MM.1S (cell line): Measurements from ENCODE around the gene DCAF12L2.
"Not testable (repeated sequence)": the region's sequence is repeated elsewhere in the genome, so short reads cannot be mapped to it uniquely, and the experiment has no call there.

Experiments
- DNase-seq: peaks from one replicate; pipeline ENCODE4 v3.0.0-alpha.2; 2015
- H2AFZ ChIP-seq: fragments of 300-600 bp; sonication (generic); 2 replicates; pipeline ENCODE4 v1.6.0; 2016; ENCODE audit warnings: antibody characterized with exemption, low read length
- H3F3A ChIP-seq: fragments of 300-600 bp; sonication (generic); 2 replicates; pipeline ENCODE4 v1.6.1; 2016; ENCODE audit warnings: mild to moderate bottlenecking, antibody characterized with exemption, low read length, moderate library complexity, mixed read lengths; ENCODE audit not compliant: insufficient read depth
- H3K27ac ChIP-seq: fragments of 300-600 bp; sonication (generic); 2 replicates; pipeline ENCODE4 v1.5.1; 2016; ENCODE audit warnings: mild to moderate bottlenecking, low read length
- H3K27me3 ChIP-seq: fragments of 300-600 bp; sonication (generic); replicated peaks from 2 replicates; pipeline ENCODE4 v1.6.0; 2016; ENCODE audit warnings: low read length; ENCODE audit not compliant: insufficient read depth
- H3K36me3 ChIP-seq: fragments of 300-600 bp; sonication (generic); replicated peaks from 2 replicates; pipeline ENCODE4 v1.6.1; 2016; ENCODE audit warnings: mild to moderate bottlenecking, low read length, mixed read lengths; ENCODE audit not compliant: insufficient read depth
- H3K4me1 ChIP-seq: fragments of 300-600 bp; sonication (generic); 2 replicates; pipeline ENCODE4 v1.6.1; 2016; ENCODE audit warnings: low read length, mixed read lengths
- H3K4me2 ChIP-seq: fragments of 300-600 bp; sonication (generic); 2 replicates; pipeline ENCODE4 v1.6.0; 2016; ENCODE audit warnings: low read depth, low read length
- H3K4me3 ChIP-seq: fragments of 300-600 bp; sonication (generic); 2 replicates; pipeline ENCODE4 v1.5.1; 2016; ENCODE audit warnings: low read length, mixed read lengths
- H3K79me2 ChIP-seq: fragments of 300-600 bp; sonication (generic); 2 replicates; pipeline ENCODE4 v1.6.1; 2016; ENCODE audit warnings: mixed run types, low read length, mixed read lengths
- H3K9ac ChIP-seq: fragments of 300-600 bp; sonication (generic); 2 replicates; pipeline ENCODE4 v1.6.1; 2016; ENCODE audit warnings: low read length, mixed read lengths
- H3K9me2 ChIP-seq: fragments of 300-600 bp; sonication (generic); replicated peaks from 2 replicates; pipeline ENCODE4 v1.6.1; 2016; ENCODE audit warnings: mild to moderate bottlenecking, low read length, mixed read lengths; ENCODE audit not compliant: insufficient read depth
- H3K9me3 ChIP-seq: fragments of 300-600 bp; sonication (generic); replicated peaks from 2 replicates; pipeline ENCODE4 v1.6.1; 2016; ENCODE audit warnings: mild to moderate bottlenecking, low read length, mixed read lengths; ENCODE audit not compliant: insufficient read depth
- H4K20me1 ChIP-seq: fragments of 300-600 bp; sonication (generic); 2 replicates; pipeline ENCODE4 v1.6.1; 2016; ENCODE audit warnings: mild to moderate bottlenecking, low read length, moderate library complexity, mixed read lengths; ENCODE audit not compliant: insufficient read depth
- EZH2 ChIP-seq: fragments of 300-600 bp; sonication (generic); optimal IDR thresholded peaks from 2 replicates; pipeline ENCODE3; 2017; ENCODE audit warnings: low read depth, mild to moderate bottlenecking, antibody characterized with exemption, low read length, mixed read lengths
- EZH2phosphoT487 ChIP-seq: fragments of 300-600 bp; sonication (generic); IDR thresholded peaks from 2 replicates; pipeline ENCODE4 v1.6.1; 2018; ENCODE audit warnings: antibody characterized with exemption, low read length
- TF ChIP-seq, protein P1 (sequence below): fragments of 300-600 bp; sonication (generic); IDR thresholded peaks from 2 replicates; pipeline ENCODE4 v1.5.1; 2016; ENCODE audit warnings: antibody characterized with exemption, low read length, mixed read lengths

Gene DCAF12L2

DNA sequence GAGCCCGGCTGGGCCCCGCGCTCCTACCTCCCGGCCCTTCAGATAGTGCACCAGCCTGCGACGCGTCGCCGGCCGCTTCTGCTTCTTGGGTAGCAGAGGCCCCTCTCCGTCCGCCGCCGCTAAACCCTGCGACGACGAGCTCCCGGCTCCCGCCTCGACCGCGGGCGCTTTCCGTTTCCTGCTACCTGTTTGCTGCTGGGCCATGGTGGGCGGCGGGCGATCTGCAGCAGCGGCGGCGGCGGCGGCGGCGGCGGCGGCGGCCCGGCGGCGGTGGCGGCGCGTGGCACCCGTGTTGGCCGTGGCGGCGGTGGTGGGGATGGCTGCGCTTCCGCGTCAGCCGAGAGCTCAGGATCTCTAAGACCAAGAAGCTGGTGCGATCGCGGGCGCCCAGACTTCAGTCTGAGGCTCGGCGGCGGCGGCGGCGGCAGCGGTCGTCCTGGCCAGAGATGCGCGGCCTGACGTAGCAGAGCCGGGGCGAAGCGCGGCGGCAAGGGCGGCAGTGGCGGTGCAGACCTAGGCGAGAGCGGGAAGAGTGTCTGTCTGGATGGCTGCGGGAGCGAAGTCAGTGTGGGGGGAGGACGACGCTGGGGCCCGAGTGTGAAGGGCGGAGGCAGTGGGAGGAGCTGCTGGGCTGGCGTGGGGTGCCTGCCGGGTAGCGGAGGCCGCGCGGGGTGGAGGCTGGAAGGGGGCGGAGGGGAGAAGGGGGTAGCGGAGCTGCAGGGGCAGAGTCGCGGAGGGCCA, at the start of gene DCAF12L2:
Gene DCAF12L2, minus strand, starts transcription at position 569 of the 741 bp plus-strand sequence. Its CDS starts 365 bp downstream, at position 204.
- no peaks in the 10 kb centered on the region for H3K9me2 ChIP-seq
- H3K4me2 ChIP-seq: no peak within 1 kb of the TSS
- H3K36me3 ChIP-seq: no peaks in the 10 kb centered on the region
- H2AFZ ChIP-seq: no peak within 1 kb of the TSS
- DNase-seq: no peak
- TF ChIP-seq EZH2phosphoT487 (no peak), EZH2 (no peak)
- TF ChIP-seq, protein P1, sequence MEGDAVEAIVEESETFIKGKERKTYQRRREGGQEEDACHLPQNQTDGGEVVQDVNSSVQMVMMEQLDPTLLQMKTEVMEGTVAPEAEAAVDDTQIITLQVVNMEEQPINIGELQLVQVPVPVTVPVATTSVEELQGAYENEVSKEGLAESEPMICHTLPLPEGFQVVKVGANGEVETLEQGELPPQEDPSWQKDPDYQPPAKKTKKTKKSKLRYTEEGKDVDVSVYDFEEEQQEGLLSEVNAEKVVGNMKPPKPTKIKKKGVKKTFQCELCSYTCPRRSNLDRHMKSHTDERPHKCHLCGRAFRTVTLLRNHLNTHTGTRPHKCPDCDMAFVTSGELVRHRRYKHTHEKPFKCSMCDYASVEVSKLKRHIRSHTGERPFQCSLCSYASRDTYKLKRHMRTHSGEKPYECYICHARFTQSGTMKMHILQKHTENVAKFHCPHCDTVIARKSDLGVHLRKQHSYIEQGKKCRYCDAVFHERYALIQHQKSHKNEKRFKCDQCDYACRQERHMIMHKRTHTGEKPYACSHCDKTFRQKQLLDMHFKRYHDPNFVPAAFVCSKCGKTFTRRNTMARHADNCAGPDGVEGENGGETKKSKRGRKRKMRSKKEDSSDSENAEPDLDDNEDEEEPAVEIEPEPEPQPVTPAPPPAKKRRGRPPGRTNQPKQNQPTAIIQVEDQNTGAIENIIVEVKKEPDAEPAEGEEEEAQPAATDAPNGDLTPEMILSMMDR: no peak
- H3K9ac ChIP-seq: no peak within 1 kb of the TSS
- H3K4me1 ChIP-seq: no peaks in the 10 kb centered on the region
- no peak within 1 kb of the TSS for H3K27ac ChIP-seq
- no peak within 1 kb of the TSS for H3K4me3 ChIP-seq
- no peaks in the 10 kb centered on the region for H3K27me3 ChIP-seq
- H3K79me2 ChIP-seq: no peaks in the 10 kb centered on the region
- H3F3A ChIP-seq: no peaks in the 10 kb centered on the region
- H4K20me1 ChIP-seq: no peaks in the 10 kb centered on the region
- H3K9me3 ChIP-seq: no peaks in the 10 kb centered on the region

DNA sequence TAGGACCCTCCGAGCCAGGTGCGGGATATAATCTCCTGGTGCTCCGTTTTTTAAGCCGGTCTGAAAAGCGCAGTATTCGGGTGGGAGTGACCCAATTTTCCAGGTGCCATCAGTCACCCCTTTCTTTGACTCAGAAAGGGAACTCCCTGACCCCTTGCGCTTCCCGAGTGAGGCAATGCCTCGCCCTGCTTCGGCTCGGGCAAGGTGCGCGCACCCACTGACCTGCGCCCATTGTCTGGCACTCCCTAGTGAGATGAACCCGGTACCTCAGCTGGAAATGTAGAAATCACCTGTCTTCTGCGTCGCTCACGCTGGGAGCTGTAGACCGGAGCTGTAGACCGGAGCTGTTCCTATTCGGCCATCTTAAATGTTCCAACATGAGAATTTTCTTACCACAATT, 24.8 kb upstream of the DCAF12L2 start:
- not testable (repeated sequence) for H3K9ac ChIP-seq, H3K9me3 ChIP-seq, H4K20me1 ChIP-seq, H3F3A ChIP-seq, H3K4me3 ChIP-seq, H3K4me1 ChIP-seq, DNase-seq, H3K4me2 ChIP-seq, H3K27me3 ChIP-seq, H3K79me2 ChIP-seq, H3K27ac ChIP-seq, H3K36me3 ChIP-seq, H3K9me2 ChIP-seq, H2AFZ ChIP-seq

DNA sequence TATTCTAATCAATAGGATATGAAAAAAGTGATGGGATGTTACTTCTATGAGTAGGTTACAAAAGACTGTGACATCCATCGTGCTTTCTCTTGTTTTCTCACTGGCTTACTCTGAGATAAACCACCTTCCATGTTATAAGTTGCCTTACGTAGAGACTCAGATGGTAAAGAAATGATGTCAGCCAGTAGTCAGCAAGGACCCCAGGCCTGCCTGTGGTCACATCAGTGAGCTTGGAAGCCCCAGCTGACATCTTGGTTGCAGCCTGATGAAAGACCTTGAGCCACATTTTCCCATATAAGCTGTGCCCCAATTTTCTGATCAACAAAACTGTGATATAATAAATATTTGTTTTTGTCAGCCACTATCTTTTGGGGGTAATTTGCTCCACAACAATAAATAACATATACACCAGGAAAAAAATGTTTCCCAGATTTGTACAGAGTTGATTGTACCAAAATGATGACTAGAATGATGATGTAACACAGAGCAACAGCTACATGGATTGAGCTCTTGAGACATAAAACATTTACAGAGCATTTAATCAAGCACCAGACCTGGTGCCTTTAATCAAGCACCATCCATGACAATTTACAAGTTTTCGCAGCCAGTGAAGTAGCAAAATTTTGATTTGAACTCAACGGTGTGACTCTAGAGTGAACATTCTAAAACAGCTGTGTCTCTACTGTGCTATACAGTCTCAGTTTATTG, 11.2 kb upstream of the DCAF12L2 start:
- H3K4me2 ChIP-seq: no peak overlapping the region
- no peaks in the 10 kb centered on the region for H4K20me1 ChIP-seq
- no peak for DNase-seq
- no peaks in the 10 kb centered on the region for H3K9me3 ChIP-seq
- no peak overlapping the region for H3K4me3 ChIP-seq
- no peak overlapping the region for H3K9ac ChIP-seq
- H3K4me1 ChIP-seq: no peaks in the 10 kb centered on the region
- H2AFZ ChIP-seq: no peak overlapping the region
- H3K79me2 ChIP-seq: no peaks in the 10 kb centered on the region
- H3K36me3 ChIP-seq: no peaks in the 10 kb centered on the region
- no peaks in the 10 kb centered on the region for H3F3A ChIP-seq
- TF ChIP-seq EZH2: no peak
- TF ChIP-seq EZH2phosphoT487: no peak
- TF ChIP-seq, protein P1: no peak
- H3K27me3 ChIP-seq: no peaks in the 10 kb centered on the region
- no peak overlapping the region for H3K27ac ChIP-seq
- H3K9me2 ChIP-seq: no peaks in the 10 kb centered on the region

DNA sequence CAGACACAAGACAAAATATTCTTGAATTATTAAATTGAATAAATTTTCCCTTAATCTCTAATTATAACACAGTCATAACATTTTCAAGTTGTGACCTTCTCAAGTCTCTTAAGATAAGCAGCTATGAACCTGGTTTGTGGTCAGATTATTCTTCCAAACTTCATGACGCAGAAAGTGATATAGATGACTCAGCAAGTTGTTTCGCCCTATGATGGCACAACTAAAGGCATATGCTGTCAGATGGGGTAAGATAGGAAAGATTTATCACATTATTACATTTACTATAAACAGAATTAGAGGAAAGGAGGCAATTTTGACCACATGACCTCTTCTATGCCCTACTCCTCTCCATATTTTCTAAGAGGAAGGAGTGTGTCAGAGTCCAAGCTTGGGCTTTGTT, 4.6 kb upstream of the DCAF12L2 start:
- Histone ChIP-seq H3K4me3 (no peak overlapping the region), H3K4me2 (no peak overlapping the region), H4K20me1 (no peaks in the 10 kb centered on the region), H3K27ac (no peak overlapping the region), H3K36me3 (no peaks in the 10 kb centered on the region), H3K27me3 (no peaks in the 10 kb centered on the region), H3K79me2 (no peaks in the 10 kb centered on the region), H2AFZ (no peak overlapping the region), H3F3A (no peaks in the 10 kb centered on the region), H3K4me1 (no peaks in the 10 kb centered on the region), H3K9me3 (no peaks in the 10 kb centered on the region), H3K9me2 (no peaks in the 10 kb centered on the region), H3K9ac (no peak overlapping the region)
- DNase-seq: no peak
- TF ChIP-seq EZH2 (no peak), EZH2phosphoT487 (no peak)
- TF ChIP-seq, protein P1: no peak
